Activated gamma-delta T cell treated with anti-CD3 and anti-CD28 coated beads, Interleukin-2, amount 50 U/mL, for 16 hours (primary cell): ENCODE results near the gene SYT1.

Experiments used
- DNase-seq: peaks from one replicate; pipeline ENCODE4 v3.0.0-alpha.2; 2020; ENCODE audit warnings: low read depth

Gene SYT1

DNA sequence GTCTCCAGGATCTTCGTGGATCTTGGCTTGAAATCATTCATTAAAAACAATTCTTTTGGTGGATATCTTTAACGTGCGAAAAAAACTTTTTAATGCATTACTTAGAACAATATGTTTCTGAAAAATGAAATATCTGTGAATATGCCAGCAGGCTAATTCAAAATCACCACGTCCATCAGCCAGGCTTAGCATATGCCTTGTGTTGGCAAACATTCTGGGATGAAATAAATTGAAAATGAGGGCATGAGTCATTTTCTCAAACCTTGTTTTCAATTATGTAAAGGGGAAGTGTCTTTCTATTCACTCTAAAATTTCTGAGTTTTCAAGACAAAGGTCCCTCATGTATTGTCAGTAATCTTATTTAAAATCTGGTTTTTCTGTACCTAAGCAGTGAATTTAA is 432.3 kb downstream of the SYT1 start:
- DNase-seq: no peak

DNA sequence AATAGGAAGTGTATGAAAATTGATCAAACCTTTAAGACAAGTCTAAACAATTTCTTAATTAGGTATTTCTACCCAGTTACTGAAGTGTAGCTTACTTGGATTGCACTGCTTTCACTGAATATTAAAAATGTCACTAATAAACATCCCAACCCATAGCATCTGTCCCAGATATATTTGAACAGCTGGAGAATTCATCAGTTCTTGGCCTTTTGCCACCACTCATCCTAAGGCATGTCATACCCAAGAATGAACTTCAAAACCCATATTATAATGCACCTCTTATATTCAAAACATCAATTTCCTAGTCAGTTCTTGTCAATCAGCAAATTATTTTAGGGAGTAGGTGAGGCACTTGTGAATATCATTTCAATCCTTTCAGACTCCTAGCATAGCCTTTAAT is 433.9 kb downstream of the SYT1 start:
- DNase-seq: no peak

GRCh38 chr12:79299447-79300198 is 435.0 kb downstream of the SYT1 start:
- no peak for DNase-seq

DNA sequence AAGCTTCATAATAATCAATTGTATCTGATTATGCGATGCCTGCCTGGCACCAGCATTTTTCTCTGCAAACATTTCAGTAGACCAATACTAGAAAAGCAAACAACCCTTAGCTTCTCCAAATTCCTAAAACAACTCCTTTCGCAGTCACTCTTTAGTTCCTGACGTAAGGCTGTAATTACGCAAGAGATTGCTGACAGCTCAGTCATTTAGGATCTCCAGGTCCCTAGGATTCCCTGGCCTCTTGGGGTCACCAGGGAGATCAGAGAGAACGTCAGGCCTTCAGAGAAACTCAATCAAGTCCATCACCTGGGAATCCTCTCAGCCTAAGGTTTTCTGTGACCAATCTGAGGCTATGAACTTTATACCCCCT is 435.6 kb downstream of the SYT1 start:
- no peak for DNase-seq

DNA sequence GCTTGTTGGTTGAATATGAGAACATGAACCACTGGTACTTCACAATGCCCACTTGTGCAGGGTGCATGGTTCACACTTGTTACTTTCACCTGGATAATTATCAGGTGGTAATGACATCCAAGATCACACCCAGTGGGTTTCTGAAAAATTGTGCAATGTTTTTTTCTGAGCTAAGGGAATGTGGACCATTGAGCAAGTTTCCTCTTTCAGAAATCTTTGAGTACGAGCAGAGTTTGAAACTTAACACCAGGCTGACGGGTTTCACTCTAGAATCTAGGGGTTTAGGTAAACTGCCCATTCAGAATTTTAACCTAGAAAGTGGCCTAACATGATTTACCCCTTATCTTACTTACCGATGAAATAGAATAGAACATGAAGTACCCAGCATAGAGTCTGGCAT is 436.6 kb downstream of the SYT1 start:
- DNase-seq: no peak

DNA sequence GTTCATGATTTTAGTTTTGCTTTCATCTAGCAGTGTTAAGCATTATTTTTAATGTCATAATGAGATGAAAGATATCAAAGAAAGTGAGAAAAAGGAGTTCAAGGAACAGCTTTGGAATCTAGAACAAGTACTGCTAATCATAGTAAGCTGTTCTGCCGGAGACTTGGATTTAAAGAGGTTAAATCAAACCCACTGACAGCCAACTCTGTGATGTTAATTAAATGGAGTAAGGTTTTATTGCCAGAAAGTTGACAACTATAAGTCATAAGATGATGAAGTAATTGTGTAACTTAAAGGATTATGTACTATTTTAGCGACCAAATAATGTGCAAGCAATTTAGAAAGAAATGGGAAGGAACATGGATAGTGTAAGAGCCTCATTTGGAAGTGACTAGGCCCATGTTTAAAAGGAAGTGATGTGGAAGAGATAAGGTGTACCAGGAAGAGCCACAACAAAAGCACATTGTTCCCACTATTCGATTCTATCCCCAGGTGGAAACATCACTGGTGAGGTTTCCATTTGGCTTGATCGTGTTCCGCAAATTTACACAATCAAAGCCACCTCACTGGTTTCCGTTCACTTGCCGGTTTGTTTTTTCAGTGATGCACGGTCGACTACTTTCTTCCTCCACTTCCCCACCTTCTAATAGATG is 437.7 kb downstream of the SYT1 start:
- DNase-seq: no peak

DNA sequence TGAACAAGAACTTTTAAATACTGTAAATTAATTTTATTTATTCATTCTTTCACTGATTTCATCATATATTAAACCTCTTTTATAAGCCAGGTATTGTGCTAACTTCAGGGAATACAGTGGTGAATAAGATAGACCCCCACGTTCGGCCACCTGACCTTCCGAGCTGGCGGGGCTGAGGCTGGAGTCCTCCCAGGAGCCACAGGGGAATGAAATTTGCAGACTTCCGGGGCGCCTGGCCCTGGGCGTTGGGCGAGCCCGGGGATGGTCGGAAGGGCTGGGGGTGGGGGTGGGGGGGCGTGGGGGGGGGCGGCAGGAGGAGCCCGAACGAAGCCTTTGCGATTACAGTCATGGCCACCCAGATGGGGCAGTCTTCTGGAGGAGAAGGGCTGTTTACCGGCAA is 442.8 kb downstream of the SYT1 start:
- no peak for DNase-seq

DNA sequence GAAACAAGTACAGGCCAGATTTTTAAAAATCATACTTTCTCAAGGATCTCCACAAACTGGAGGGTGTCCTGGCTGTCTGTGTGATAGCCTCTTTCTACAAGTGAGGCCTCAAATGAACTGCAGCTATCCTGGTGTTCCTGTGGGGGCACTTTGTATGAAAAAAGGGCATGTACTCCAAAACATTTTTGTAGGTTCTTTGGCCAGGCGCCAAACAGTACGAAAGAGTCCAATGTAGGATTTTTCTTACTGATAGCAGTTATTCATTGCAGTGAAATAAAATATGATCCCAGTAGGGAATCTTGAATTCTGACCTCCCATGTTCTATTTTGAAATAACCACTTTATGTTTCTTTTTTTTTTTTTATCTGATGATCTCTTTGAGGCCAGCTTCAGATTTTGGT is 444.5 kb downstream of the SYT1 start:
- DNase-seq: no peak

DNA sequence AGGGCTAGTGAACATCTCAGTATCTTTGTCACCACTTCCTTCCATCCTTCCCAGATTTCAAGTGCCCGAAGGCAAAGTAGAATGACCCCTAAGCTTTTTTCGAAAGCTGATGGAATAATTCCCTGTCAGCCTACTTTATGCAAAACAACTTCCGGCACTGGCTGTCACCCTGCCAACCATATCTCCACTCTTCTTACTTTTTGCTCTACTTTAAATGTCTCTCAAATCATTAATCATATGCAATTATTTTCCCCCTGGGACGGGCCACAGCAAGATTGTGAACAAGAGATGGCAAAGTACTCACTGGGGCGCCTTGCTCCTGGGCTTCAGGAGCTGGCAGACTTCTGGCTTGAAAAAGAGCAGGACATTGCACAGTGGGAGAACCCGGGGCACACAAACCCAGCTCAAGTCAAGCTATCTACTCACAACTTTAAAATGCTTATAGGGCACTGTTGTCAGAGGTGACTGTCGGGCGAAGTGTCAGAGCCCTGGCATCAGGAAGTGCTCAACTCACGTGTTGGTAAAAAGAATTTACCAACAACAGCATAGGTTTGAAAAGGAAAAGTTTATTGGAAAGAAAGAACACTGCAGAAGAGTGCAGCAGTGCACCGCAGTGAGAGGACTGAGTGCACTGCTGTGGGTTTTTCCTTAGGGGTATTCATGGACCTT is 452.7 kb downstream of the SYT1 start:
- DNase-seq: no peak

- no peak for DNase-seq
Observed at GRCh38 chr12:79322905-79323304, 458.3 kb downstream of the SYT1 start.

DNA sequence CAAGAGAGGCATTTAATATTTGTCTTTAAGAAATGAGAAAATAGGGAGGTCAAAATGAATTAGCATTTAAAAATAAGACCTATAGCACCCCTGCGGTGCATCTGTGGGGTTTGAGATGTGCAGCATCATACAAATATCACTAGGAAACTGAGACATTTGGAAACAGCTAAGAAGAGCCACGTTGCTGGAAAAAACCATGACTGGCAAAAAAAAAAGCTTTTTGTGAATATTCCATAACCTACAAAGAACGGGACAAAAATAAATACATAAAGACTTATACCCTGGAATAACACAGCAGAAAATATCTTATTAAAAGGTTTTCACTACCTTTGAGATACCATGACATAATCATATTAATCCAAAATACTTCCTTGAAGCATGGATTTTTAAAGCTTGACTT is 460.0 kb downstream of the SYT1 start:
- no peak for DNase-seq

DNA sequence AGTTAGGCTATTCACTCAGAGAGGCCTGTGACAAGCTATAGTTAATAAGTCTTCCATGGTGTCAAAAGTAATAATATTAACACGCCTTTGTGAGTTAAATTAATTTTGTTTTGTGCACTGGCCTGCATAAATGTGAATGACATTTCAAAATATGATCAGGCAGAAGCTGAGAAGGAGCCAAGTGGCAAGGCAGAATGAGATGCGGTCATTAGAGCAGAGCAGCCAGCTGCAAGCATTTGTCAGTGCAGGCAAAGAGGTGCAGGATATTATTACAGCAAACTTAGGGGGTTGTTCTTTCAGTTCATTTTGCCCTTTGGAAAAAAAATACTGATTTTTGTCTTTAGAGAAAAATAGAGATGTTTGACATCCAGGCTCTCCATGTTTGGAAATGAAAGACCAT is 461.6 kb downstream of the SYT1 start:
- DNase-seq: no peak

- DNase-seq: no peak
Observed at GRCh38 chr12:79326663-79327062, 462.1 kb downstream of the SYT1 start.

DNA sequence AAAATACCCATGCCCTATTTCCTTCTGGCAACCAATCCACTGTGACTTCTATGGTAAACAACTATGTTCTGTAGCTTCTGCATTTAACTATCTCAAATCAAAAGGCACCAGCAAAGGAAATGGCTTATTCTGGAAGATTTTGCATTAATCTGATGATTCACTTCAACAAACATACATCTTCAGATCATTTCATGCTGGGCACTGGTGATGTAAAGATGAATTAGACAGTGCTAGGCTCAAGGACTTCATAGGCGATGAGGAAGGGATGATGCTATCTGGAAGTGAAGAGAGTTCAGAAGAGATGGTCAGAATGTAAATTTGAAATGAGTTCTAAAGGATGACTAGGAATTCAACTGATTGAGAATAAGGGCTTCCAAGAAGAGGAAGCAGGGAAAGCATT is 462.9 kb downstream of the SYT1 start:
- DNase-seq: no peak

GRCh38 chr12:79329933-79330332 is 465.4 kb downstream of the SYT1 start:
- no peak for DNase-seq

DNA sequence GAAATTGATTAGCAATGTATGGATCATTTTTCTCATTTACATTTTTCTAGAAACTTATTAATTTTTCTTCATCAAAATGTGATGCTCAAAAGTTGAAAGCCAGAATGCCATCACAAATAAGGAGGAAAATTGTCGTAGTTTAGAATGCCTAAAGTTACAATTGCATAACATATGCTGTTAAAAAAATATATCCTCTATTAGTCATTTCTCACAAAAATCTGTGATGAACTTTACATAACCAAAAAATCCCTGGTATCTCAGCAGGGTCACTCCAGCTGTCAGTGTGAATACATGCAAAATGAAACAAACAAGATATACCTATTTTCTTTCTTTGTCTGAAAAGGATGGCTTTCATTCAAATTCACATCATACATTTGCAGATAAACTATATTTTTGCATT is 467.3 kb downstream of the SYT1 start:
- DNase-seq: no peak

GRCh38 chr12:79333144-79333543 is 468.6 kb downstream of the SYT1 start:
- DNase-seq: no peak

- no peak for DNase-seq
Observed at GRCh38 chr12:79337662-79338290, 473.2 kb downstream of the SYT1 start.

DNA sequence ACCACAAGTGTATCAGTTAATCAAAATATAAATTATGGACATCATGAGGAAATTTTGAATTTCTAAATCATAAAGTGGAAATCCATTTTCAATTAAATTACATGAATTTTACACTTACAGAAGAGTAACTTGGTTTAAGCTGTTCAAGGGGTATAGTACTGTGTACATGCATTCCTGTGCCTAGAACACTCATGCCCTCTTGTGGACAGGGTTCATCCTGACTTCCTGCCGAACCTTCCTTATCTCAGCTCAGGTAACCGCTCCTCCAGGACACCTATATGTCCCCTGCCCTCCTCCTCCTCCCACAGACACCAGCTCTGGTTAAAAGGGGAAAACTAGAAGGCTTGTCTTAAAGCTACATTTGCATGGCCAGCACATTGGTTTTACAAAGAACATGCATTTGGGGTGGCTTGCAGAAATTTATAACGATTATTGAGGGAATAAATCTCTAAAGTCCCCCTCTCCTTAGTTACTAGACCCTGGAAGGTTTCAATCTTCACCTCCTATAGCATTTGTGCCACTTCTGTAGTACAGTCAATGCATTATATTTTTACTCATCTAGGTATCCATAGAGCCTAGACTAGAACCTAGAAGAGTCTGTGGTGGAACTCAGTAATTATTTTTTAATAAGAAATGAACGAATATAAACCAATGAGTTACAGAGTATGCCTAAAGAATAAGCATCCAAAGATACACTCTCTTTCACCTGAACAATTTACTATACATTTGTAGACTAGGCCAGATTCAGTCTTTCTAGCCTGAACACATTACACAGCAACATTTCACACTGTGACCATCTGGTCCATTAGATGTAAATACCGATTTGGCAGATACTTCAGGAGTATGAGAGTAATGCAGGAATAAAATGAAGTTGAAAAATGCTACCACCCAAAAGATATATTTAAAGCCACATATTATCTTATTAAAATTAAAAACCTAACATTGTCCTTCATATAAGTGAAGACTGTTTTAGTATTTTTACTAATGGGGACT is 480.6 kb downstream of the SYT1 start:
- DNase-seq: no peak

DNA sequence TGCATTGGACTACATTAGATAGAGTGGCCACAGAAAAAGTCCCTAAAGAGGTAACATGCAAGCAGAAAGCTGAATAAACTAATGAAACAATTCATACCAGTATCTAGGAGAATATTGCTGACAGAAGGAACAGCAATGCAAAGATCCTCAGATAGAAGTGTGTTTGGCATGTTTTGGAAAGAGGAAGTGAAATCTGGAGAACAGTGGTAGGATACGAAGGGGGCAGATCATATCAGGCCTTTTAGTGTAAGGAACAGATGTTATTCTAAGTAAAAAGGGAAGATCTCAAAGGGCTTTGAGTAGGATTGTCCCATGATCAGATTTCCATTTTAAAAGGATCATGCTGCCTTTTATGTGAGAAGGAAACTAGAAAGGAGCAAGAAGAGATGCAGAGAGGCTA is 483.3 kb downstream of the SYT1 start:
- no peak for DNase-seq

GRCh38 chr12:79351251-79351650 is 486.7 kb downstream of the SYT1 start:
- DNase-seq: no peak

- no peak for DNase-seq
Observed at GRCh38 chr12:79356216-79356615, 491.6 kb downstream of the SYT1 start.
